ENCODE measurements around the gene CLDN2. TPM values are rescaled to one million over a fixed set of nuclear protein-coding genes. Genes with fewer than 3 reads are reported as not detected.
"Not testable (repeated sequence)": the region's sequence is repeated elsewhere in the genome, so short reads cannot be mapped to it uniquely, and the experiment has no call there.

The CLDN2 gene, protein sequence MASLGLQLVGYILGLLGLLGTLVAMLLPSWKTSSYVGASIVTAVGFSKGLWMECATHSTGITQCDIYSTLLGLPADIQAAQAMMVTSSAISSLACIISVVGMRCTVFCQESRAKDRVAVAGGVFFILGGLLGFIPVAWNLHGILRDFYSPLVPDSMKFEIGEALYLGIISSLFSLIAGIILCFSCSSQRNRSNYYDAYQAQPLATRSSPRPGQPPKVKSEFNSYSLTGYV
- total RNA-seq, result 236 TPM

DNA sequence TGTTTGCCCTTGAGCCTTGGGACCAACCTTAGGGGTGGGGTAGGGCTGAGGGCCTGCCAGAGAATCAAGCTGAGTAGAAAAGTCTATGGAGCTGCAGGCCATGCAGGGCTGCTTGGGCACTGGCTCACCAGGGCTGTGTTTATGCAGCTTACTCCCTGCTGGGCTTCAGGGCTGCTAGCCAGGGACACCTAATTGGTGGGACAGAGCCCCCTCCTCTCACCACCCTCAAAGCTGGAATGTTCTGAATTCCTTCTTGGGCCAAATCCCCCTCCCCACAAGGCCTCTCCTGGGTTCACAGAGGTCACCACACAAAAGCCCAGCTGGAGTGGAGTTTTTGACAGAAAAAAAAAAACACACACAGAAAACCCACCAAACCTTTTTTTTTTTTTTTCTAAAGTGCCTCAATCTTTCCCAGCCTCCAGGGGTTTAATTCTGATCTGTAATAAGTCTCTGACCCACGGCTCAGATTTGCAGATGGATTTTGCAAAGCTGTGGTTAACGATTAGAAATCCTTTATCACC lies at the start of gene CLDN2:
TSS of gene CLDN2 (plus strand) at position 471 of the 521 bp plus-strand sequence. CDS start 7,827 bp downstream, outside the sequence.
- DNase-seq (ENCODE audit: low spot score), result no peak

DNA sequence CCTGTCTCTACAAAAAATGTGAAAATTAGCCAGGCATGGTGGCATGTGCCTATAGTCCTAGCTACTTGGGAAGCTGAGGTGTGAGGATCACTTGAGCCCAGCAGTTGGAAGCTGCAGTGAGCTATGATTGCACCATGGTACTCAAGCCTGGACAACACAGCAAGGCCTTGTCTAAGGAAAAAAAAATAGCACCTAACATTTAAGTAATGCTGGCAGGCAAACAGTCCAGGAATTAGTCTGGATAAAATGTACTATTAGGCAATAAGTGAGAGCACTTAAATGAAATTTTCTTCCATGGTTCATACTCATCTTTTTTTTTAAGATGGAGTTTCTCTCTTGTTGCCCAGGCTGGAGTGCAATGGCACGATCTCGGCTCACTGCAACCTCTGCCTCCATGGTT lies 47.4 kb upstream of the CLDN2 start:
- DNase-seq (ENCODE audit: low spot score), result not testable (repeated sequence)

DNA sequence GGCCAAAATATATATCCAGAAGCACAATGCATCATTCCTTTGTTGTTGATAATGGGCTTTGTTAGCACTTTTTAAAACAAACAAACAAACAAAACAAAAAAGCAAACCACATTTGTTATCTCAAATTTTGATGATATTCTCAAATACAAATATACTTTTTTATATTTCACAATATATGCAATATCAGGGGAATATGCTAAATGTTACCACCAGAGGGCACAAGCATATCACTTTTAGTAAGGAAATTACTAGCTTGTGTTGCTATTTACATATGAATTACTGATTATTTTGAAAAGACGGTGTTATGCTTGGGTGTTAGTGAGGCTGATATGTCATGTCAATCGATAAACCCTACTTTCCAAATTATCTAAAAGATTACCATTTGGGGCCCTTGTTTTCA lies 46.1 kb upstream of the CLDN2 start:
- no peak for DNase-seq (ENCODE audit: low spot score)

DNA sequence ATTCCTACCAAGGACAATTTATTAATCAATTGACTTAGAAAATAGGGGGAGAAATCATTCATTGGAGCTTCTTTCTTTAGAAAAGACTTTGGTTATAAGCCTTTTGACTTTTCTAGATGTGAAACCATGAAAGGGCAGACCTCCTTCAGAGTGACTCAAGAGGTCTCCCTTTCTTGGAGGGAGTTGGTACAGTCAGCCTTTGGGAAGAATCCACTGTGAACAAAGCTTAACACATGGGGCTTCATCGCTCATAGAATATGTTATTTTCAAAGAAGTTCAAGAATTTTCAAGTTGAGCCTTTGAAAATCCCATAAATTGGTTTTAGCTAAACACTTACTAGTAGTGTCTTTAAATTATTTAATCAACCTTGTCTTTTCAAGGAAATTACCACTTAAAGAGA lies 45.1 kb upstream of the CLDN2 start:
- DNase-seq (ENCODE audit: low spot score), result no peak

DNA sequence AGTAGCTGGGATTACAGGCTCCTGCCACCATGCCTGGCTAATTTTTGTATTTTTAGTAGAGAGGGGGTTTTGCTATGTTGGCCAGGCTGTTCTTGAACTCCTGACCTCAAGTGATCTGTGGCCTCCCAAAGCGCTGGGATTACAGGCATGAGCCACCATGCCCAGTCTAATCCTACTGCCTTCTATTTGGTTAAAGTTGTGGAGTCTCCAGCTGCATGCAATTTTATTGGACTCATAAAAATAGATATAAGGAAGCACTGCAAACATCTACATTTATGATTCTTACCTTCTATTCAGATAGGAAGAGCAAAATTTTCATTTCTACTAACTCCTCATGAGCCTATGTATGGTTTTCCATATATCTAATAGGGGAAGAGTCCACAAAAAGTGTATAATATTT lies 30.7 kb upstream of the CLDN2 start:
- no peak for DNase-seq (ENCODE audit: low spot score)

DNA sequence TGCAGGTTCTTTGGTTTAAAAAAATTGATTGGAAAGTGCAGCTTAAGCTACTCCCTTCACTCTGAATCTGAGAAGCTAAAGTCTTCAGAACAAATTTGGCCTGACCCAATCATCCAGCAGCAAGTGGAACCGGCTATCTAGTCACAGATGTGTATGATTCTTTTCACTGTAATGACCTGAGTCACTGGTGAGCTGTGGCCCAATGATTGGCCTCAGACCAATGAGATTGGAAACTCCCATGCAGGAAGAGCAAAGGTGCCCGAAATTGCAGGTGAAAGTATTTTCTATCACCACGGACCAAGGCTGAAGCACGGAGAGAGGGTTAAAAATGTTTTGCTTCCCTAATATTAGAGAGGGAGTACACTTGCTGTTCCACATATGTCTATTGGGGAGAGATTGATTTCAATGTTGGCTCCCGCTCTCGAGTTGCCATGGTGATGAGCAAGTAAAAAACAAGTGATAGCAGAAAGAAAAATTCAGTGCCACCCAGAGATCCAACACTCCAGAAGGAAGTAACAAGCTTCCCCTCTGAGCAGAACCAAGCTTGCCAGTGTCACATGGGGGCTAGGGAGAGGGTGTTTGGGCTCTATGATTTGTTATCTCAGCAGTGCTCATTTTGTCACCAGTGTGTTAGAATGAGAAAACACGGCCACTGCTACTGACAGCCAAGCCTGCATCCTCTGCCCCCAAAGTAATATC lies 28.3 kb upstream of the CLDN2 start:
- no peak for DNase-seq (ENCODE audit: low spot score)

DNA sequence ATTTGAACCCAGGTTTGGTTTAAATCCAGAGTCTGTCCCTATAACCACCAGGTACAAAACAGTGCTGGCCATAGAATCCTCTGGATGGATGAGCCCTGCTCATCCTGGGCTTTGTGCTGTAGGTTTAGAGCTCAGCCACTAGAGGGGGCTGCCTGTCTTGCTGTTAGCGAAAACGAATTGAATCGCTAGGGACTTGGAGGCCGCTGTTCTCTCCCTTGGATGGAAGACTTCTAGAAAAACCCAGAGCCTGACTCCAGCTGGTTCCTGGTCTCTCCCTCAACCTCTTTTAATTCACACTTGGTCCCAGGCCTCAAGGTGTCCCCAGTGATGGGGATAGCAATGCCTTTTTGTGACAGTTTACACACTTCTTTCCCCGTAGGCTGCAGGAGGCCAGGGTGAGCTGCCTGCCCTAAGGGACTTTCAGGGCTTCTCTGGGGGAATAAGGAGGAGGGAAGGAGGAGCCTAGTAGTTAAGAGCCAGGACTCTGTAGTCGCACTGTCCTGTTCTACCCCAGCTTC lies 25.8 kb upstream of the CLDN2 start:
- peak; percentile 48 for DNase-seq (ENCODE audit: low spot score)

DNA sequence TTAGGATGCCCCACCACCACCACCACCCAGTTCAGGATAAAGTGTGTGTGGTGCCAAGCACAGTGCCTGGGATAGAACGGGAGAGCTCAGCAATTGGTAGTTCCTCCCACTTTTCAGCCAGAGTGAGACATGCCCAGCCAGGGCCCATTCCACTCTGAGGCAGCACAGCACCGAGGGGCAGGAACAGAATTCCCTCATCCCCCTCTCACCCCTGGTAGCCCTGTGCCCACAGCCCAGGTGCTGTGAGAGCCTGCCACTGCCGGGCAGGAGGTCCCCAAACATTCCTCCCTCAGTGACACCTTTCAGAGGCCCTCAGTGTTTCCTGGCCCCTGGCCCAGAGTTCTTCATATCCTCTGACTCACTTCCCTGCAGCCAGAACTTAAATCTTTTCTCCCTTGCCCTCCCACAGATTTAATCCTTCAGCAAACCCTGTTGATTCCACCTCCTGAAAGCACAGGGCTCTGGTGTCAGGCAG lies 25.2 kb upstream of the CLDN2 start:
- DNase-seq (ENCODE audit: low spot score), result no peak

DNA sequence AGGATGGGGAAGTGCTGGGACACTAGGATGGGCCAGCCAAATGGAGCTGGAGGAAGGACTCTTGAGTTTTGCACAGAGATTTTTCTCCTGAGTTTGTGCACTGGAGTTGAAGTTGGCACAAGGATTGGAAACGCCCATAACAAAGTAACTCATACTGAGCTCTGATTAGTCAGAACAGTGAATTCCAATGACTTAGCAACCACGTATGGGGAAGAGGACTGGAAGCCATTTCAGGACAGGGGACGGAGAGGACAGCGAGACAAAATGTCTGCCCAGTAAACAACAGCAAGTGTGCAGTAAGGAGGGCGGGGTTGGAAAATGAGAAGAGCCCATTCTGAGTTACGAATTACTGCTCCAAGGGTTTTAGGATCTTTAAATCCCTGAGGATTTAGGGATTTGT lies 22.9 kb upstream of the CLDN2 start:
- DNase-seq (ENCODE audit: low spot score), result no peak

DNA sequence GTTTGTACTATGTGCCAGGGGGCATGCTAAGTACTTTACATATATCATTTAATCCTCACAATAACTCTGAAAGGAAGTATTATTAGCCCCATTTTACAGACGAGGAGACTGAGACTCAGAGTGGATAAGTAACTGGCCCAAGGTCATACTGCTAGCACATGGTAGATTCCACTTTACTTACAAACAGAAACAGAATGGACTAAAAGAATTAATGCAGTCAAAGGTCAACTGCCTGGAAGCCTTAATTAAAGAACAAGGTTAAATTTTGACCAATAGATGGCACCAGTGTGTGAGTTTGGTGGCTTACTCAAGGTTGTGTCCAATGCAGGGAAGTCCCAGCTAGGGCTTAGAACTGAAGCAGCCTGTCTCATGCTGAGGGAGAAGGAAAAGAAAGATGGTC lies 21.7 kb upstream of the CLDN2 start:
- peak; percentile 22 for DNase-seq (ENCODE audit: low spot score)

DNA sequence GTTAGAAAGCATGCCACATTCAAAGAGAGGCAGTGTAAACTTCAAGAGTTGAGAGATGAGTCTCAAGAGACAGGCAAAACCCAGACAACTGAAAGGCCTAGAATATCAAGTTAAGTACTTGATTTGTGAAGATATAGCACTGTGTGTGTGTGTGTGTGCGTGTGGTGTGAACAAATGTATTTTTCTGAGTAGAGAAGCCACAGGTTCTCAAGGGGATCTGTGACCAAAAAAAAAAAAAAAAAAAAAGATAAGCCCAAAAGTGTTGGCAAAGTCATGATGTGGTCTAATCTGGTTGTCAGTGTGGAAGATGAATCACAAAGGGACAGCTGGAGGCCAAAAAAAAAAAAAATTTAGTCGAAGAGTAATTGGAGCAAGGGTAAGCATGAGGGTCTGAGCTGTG lies 20.9 kb upstream of the CLDN2 start:
- DNase-seq (ENCODE audit: low spot score), result no peak

DNA sequence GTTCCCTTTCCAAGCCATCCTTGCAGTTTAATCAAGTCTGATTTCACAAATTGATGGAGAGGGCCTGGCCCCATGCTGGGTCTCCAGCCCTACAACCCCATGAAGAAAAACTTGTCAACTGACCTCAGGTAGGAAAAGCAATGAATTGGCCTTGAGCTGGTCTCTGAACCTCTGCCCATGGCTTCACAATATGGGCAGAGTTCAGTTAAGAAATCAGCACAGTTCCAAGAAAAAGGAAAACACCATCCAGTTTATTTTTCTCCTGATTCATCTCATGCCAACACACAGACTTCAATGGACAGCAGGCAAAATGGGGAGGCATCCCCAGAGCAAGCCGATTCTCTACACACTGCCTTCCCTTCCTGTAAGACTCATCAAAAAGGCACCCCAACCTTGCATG lies 20.4 kb upstream of the CLDN2 start:
- no peak for DNase-seq (ENCODE audit: low spot score)

DNA sequence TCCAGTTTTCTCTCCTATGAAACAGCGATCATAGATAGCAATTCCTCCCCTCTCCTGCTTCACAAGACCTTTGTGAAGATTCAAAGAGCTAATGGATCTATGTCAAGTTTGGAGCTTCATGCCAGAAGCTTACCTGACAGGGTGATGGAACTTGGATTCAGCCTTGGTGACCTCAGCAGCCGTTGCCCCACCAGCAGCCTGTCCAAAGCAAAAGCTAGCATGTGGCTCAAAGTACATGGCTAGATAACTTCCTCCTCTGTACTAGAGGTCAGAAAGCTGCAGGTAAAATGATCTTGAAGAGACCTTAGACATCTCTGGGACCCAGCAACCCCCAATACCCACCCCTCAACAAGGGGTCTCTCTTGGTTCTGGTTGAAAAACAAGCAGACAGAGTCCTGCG lies 18.9 kb upstream of the CLDN2 start:
- no peak for DNase-seq (ENCODE audit: low spot score)

DNA sequence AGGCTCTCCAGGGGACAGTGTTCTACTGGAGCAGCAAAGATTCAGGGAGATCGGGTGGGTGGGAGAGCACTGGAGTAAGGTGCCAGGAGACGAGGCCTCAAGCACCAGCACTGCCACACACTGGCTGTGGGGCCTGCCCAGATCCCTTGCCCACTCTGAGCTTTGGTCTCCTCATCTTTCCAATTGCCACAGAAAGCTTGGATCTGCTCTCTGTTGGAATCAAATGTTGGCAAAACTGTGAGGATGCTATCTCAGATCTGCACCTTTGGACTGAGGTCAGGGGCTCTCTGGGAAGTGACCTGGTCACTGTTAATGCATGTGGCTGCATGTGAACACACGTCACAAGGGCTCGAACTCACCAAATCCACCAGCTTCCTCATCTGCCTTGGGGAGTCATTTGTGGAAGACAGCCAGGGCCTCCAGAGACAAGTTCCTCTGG lies 18.4 kb upstream of the CLDN2 start:
- no peak for DNase-seq (ENCODE audit: low spot score)

DNA sequence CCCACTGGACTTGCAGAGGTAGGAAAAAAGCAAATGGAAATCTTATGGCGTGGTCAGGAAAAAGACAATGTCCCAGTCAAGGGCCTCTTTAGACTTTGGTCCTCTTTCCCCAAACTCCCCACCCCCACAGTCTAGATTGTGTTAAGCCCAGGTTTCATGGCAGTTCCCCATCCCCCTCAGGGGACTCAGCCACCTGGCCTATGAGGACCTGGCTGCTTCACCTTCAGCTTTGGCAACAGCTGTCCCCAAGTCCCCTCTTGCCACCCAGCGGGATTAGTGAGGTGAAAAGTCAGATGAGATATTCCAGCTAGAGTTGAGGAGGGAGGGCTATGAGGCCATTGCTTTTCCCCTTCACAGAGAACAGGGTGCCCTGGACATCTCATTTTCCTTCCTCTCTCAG lies 17.5 kb upstream of the CLDN2 start:
- DNase-seq (ENCODE audit: low spot score), result no peak

DNA sequence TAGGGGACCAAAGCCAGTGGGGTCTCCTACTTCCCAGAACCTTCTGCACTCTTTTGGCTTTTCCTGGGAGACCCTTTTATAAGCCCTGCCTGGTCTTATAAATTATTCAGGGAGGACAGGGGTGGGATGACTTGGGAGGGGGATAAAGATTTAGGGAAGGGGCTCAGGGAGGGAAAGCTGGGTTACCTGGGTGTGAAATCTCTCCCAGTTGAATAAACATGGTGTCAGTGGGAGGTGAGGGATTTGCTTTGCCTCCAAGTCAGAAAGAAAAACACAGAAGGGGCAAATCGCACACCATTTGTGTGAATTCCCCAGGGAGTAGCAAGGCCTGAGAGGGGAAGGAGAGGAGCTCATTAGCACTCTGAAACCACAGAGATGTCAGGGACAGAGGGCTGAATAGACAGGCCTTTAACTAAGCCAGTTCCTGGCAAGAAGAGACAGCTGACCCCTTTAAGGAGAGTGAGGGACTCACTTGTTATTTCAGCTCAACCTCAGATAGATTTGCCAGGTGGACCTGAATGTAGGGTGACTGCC lies 16.8 kb upstream of the CLDN2 start, which contains the start of gene RIPPLY1:
TSS of gene RIPPLY1 (minus strand) at position 51 of the 534 bp plus-strand sequence. CDS start 54 bp downstream, outside the sequence.
- no peak for DNase-seq (ENCODE audit: low spot score)

DNA sequence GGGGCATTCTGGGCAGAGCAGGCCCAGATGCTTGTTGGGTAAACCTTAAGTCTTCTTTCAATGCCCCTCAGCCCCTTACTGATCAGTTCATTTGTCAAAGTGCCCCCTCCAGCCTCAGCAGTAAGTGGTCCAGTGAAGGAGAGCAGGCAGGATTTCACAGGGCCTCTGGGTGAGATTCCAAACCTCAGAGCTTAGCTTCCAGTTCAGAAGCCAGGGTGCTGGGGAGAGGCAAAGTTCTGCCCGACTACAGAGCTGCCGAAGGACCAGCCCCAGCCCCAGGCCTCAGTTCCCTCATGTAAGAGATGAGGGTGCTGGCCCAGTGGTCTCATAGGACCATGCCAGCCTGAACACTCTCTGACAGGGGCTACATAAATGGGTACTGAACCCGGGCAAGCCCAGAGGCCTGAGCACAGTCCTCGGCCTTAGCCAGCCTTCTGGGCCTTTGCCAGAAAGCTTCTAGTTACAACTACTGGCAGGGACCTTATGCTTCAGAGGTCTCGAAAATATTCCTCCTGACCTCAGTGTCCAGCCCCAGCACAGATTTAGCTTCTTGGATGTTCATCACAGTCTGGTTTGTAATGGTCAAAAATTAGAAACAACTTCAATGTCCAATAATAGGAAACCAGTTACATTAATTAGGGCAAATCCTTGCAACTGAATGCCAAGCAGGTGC lies 16.2 kb upstream of the CLDN2 start:
- no peak for DNase-seq (ENCODE audit: low spot score)

DNA sequence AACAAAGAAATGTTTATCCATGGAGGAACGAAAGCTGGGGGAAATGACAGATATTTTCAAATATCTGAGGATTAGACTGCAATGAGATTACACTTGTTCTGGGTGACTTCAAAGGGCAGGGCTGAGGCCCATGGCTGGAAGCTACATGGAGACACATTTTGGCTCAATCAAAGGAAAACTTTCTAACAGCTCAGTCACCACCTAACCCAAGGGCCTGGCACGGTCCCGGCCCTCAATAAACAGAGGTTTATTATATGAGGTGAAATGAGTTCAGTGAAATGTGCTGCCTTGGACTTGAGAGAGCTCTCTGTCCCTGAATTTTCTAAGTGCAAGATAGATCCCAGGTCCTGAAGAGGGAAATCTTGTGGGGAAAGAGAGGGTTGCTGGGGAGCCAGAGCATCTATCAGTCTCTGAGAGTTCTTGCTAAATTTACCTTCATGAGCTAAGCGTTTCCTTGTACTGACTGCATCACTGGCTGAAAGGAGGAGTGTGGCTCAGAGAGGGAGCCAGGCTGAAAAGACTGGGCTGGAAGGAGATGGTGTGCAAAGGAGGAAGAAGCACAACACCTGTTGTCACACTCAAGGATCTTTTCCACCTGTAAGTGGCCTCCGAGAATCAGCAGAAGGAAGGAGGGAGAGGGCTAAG lies 15.0 kb upstream of the CLDN2 start:
- DNase-seq (ENCODE audit: low spot score), result no peak

DNA sequence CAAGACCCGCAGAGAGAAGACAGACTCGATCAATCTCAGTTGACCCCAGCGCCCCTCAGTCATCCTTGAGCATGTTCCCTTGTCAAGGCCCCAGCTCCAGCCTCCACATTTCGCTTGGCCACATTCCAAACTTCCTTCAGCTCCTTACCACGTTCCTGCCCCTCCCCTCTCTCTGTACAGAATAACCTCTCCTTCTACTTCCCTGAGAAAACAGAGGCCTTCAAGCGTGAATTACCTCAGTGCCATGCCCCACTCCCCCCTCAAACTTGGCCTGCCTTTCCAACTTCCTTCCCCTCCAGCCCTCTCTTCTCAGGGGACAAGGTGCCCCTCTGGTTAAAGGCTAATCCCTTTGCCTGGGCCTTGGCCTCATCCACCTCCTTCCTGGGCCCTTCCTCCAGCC lies 13.8 kb upstream of the CLDN2 start:
- peak; percentile 22 for DNase-seq (ENCODE audit: low spot score)

DNA sequence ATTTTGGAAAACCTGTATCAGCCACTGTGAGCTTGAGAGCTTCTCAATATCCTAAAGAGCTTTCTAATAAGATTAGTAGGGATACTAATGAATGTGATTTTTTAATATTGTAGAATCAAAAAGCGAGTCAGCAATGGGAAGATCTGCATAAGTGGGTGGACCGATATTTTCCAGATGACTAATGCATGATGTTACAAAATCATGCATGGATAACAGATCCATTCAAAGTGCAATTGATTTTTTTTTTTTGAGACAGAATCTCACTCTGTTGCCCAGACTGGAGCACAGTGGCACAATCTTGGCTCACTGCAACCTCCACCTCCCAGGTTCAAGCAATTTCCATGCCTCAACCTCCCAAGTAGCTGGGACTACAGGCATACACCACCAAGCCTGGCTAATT lies 7.3 kb upstream of the CLDN2 start:
- no peak for DNase-seq (ENCODE audit: low spot score)

DNA sequence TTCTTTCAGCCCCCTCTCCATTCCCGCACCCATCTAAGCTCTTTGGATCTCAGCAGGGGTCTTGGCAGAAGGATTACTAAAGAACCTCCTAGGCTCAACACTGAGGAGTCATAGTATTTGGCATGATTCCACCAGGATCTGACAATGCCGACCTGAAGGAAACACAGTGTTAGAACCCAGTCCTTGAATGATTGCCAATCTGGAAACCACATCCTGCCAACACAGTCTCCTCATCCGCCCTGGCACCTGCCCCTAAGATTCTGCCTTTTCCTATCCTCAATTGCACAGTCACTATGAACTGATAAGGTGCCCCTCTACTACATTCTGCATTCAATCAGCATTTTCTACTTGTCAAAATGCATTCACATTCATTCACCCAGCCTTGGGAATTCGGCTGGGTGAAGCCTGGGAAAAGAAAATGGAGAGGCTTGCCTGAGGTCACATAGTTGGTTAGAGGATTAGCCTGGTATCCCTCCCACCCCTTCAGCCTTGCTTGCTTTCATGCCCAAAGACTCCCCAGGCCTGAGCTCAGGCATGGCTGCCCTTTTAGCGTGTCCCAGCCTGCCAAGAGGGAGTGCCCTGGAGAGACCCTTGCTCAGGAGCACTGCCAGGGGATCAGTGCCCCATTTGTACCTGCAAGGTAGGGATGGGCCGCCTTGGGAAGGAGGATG lies 2.2 kb upstream of the CLDN2 start:
- peak; percentile 58 for DNase-seq (ENCODE audit: low spot score)
